Measurements from ENCODE around the gene DPYD.

The DPYD gene

GRCh38 chr1:97646071-97646470, 274.8 kb downstream of the DPYD start:
- Mint-ChIP-seq H3K36me3 (ENCODE audit: low read depth) (no peaks in the 10 kb centered on the region), H3K4me1 (no peaks in the 10 kb centered on the region), H3K27ac (no peak overlapping the region), H3K27me3 (ENCODE audit: low read depth, poor library complexity) (peaks cover 3% of the 10 kb centered on the region), H3K4me3 (no peak overlapping the region), H3K9me3 (peaks cover 21% of the 10 kb centered on the region)
- DNase-seq: no peak
- TF ChIP-seq CTCF (IDR thresholded peaks at IDR 0.05): no peak

GRCh38 chr1:97640677-97641076, 280.2 kb downstream of the DPYD start:
- Mint-ChIP-seq H3K27me3 (ENCODE audit: low read depth, poor library complexity) (no peaks in the 10 kb centered on the region), H3K27ac (no peak overlapping the region), H3K4me1 (no peaks in the 10 kb centered on the region), H3K36me3 (ENCODE audit: low read depth) (no peaks in the 10 kb centered on the region), H3K9me3 (peaks cover 8% of the 10 kb centered on the region), H3K4me3 (no peak overlapping the region)
- no peak for TF ChIP-seq CTCF (IDR thresholded peaks at IDR 0.05)
- DNase-seq: no peak

- H3K9me3 Mint-ChIP-seq: no peaks in the 10 kb centered on the region
- no peak overlapping the region for H3K4me3 Mint-ChIP-seq
- H3K27me3 Mint-ChIP-seq (ENCODE audit: low read depth, poor library complexity): no peaks in the 10 kb centered on the region
- H3K4me1 Mint-ChIP-seq: no peaks in the 10 kb centered on the region
- no peak for DNase-seq
- H3K27ac Mint-ChIP-seq: no peak overlapping the region
- no peak for TF ChIP-seq CTCF (IDR thresholded peaks at IDR 0.05)
- H3K36me3 Mint-ChIP-seq (ENCODE audit: low read depth): no peaks in the 10 kb centered on the region
Observed at GRCh38 chr1:97636941-97637340, 283.9 kb downstream of the DPYD start.

- DNase-seq: no peak
- Mint-ChIP-seq H3K36me3 (ENCODE audit: low read depth) (no peaks in the 10 kb centered on the region), H3K27ac (no peak overlapping the region), H3K27me3 (ENCODE audit: low read depth, poor library complexity) (no peaks in the 10 kb centered on the region), H3K9me3 (no peaks in the 10 kb centered on the region), H3K4me1 (no peaks in the 10 kb centered on the region), H3K4me3 (no peak overlapping the region)
- TF ChIP-seq CTCF (IDR thresholded peaks at IDR 0.05): no peak
Observed at GRCh38 chr1:97634758-97635157, 286.1 kb downstream of the DPYD start.

GRCh38 chr1:97632776-97633175, 288.1 kb downstream of the DPYD start:
- Mint-ChIP-seq H3K27ac (no peak overlapping the region), H3K9me3 (no peaks in the 10 kb centered on the region), H3K4me3 (no peak overlapping the region), H3K4me1 (no peaks in the 10 kb centered on the region), H3K36me3 (ENCODE audit: low read depth) (no peaks in the 10 kb centered on the region), H3K27me3 (ENCODE audit: low read depth, poor library complexity) (no peaks in the 10 kb centered on the region)
- TF ChIP-seq CTCF (IDR thresholded peaks at IDR 0.05): no peak
- DNase-seq: no peak

- no peaks in the 10 kb centered on the region for H3K9me3 Mint-ChIP-seq
- no peak for TF ChIP-seq CTCF (IDR thresholded peaks at IDR 0.05)
- no peaks in the 10 kb centered on the region for H3K36me3 Mint-ChIP-seq (ENCODE audit: low read depth)
- no peaks in the 10 kb centered on the region for H3K4me1 Mint-ChIP-seq
- no peak overlapping the region for H3K27ac Mint-ChIP-seq
- no peak for DNase-seq
- H3K4me3 Mint-ChIP-seq: no peak overlapping the region
- H3K27me3 Mint-ChIP-seq (ENCODE audit: low read depth, poor library complexity): no peaks in the 10 kb centered on the region
Observed at GRCh38 chr1:97632075-97632474, 288.8 kb downstream of the DPYD start.

Data from nephron progenitor cell (in vitro differentiated cells).